ENCODE measurements around the gene RNFT2.

GRCh38 chr12:116827432-116827831 lies 89.3 kb downstream of the RNFT2 start:
- TF ChIP-seq RFX5 (IDR thresholded peaks at IDR 0.05) (no peak), JUN (IDR thresholded peaks at IDR 0.05) (no peak), CTCF (IDR thresholded peaks at IDR 0.05) (no peak), EP300 (IDR thresholded peaks at IDR 0.05) (no peak), RAD21 (conservative IDR thresholded peaks at IDR 0.05 in 1 of 2, IDR thresholded peaks at IDR 0.05 in 1 of 2) (no peak), MAX (IDR thresholded peaks at IDR 0.05) (no peak), HOXA7 (CRISPR knock-in tag; IDR thresholded peaks at IDR 0.05) (no peak), BHLHE40 (IDR thresholded peaks at IDR 0.05; ENCODE audit: low read depth, low read length) (no peak), HOXB13 (CRISPR knock-in tag; IDR thresholded peaks at IDR 0.05; ENCODE audit: low read depth) (no peak), TP53 (CRISPR knock-in tag; IDR thresholded peaks at IDR 0.05) (no peak), JUNB (IDR thresholded peaks at IDR 0.05) (no peak), POLR2A (IDR thresholded peaks at IDR 0.05; ENCODE audit: low read length) (no peak), ZFP36 (IDR thresholded peaks at IDR 0.05; ENCODE audit: borderline replicate concordance, partially characterized antibody) (no peak)
